ENCODE data around the gene WDR70.

Gene WDR70

DNA sequence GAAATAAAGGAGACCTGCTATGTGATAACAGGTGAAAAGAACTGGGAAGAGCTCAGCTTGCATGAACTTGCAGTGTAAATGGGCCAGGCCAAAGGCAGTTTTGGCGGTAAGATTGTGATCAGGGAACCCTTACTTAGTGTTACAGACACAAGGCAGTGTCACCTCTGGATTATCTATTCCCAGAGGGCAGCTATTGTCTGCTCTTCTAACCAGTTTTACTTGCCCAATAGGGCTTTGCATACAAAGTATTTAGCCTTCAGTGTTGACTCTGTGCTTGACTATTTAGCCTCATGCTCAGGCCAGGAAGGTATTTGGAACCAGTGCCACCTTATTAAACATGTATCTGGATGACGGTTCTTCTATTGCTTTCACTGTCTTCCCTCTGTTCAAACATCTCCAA, 422.4 kb downstream of the WDR70 start:
- Histone ChIP-seq H3K27ac (no peak overlapping the region), H3K27me3 (ENCODE audit: insufficient read depth, low read depth, severe bottlenecking) (no peaks in the 10 kb centered on the region), H3K9me3 (ENCODE audit: severe bottlenecking) (peaks cover 2% of the 10 kb centered on the region), H3K4me3 (ENCODE audit: low read depth, low read length) (no peak overlapping the region), H3K36me3 (no peaks in the 10 kb centered on the region)
- TF ChIP-seq, protein P1, sequence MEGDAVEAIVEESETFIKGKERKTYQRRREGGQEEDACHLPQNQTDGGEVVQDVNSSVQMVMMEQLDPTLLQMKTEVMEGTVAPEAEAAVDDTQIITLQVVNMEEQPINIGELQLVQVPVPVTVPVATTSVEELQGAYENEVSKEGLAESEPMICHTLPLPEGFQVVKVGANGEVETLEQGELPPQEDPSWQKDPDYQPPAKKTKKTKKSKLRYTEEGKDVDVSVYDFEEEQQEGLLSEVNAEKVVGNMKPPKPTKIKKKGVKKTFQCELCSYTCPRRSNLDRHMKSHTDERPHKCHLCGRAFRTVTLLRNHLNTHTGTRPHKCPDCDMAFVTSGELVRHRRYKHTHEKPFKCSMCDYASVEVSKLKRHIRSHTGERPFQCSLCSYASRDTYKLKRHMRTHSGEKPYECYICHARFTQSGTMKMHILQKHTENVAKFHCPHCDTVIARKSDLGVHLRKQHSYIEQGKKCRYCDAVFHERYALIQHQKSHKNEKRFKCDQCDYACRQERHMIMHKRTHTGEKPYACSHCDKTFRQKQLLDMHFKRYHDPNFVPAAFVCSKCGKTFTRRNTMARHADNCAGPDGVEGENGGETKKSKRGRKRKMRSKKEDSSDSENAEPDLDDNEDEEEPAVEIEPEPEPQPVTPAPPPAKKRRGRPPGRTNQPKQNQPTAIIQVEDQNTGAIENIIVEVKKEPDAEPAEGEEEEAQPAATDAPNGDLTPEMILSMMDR (IDR thresholded peaks at IDR 0.05; ENCODE audit: low read depth, low read length): no peak
- DNase-seq: no peak

All from WERI-Rb-1 (cell line).